Activated CD4-positive, alpha-beta T cell treated with anti-CD3 and anti-CD28 coated beads, Interleukin-2, amount 50 U/mL, for 1 hour (primary cell): ENCODE results near the gene ALX4.

Experiments
- DNase-seq: peaks from one replicate; pipeline ENCODE4 v3.0.0-alpha.2; 2020

The ALX4 gene

GRCh38 chr11:44288133-44288526 is 21.8 kb downstream of the ALX4 start:
- DNase-seq: no peak

GRCh38 chr11:44286911-44287310 is 23.0 kb downstream of the ALX4 start:
- DNase-seq: no peak

GRCh38 chr11:44286268-44286880 is 23.6 kb downstream of the ALX4 start:
- peak; percentile 55 for DNase-seq

- no peak for DNase-seq
These were observed 24.2 kb downstream of the ALX4 start for GRCh38 chr11:44285756-44286155.

- no peak for DNase-seq
These were observed 27.3 kb downstream of the ALX4 start for GRCh38 chr11:44282620-44283019.

- DNase-seq: no peak
These were observed 28.8 kb downstream of the ALX4 start for GRCh38 chr11:44281151-44281550.

GRCh38 chr11:44280257-44280656 is 29.7 kb downstream of the ALX4 start:
- no peak for DNase-seq

GRCh38 chr11:44279483-44279882 is 30.5 kb downstream of the ALX4 start:
- DNase-seq: no peak

GRCh38 chr11:44277196-44278090 is 32.5 kb downstream of the ALX4 start:
- DNase-seq: no peak

GRCh38 chr11:44275961-44276550 is 33.9 kb downstream of the ALX4 start:
- DNase-seq: no peak

GRCh38 chr11:44275241-44275640 is 34.7 kb downstream of the ALX4 start:
- no peak for DNase-seq

- DNase-seq: no peak
These were observed 35.5 kb downstream of the ALX4 start for GRCh38 chr11:44274404-44274803.

GRCh38 chr11:44271286-44271685 is 38.7 kb downstream of the ALX4 start:
- DNase-seq: no peak

GRCh38 chr11:44270403-44271273 is 39.3 kb downstream of the ALX4 start:
- DNase-seq: no peak

GRCh38 chr11:44269369-44270351 is 40.3 kb downstream of the ALX4 start:
- no peak for DNase-seq

GRCh38 chr11:44268614-44269080 is 41.3 kb downstream of the ALX4 start:
- no peak for DNase-seq

- no peak for DNase-seq
These were observed 42.0 kb downstream of the ALX4 start for GRCh38 chr11:44267750-44268613.

GRCh38 chr11:44267006-44267749 is 42.8 kb downstream of the ALX4 start:
- no peak for DNase-seq

GRCh38 chr11:44266056-44266780 is 43.7 kb downstream of the ALX4 start:
- no peak for DNase-seq
